NCI-H1105 (cell line): ENCODE data around the gene SLC17A2.
A peak's percentile ranks its signal among the peaks of the same experiment; 100 is the strongest.

Experiments used
- DNase-seq: peaks from one replicate; lab custom pipeline; 2025; lab: John Stamatoyannopoulos, UW

Gene SLC17A2

DNA sequence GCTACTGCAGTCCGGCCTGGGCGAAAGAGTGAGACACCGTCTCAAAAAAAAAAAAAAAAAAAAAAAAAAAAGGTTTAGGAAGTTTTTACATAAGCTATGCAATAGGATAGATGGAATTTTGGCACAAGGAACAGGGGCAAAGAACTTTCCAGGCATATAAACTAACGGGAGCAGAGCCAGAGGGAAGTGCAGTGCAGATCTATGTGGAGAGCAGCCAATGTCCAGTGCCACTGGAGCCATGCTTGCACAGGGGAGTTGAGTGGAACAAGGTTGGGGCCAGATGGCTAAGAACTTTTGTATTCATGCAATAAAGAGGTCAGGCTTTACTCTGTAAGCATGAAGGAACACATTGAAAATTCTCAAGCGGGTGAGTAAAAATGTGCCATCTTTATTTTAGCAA, 10.8 kb downstream of the SLC17A2 start:
- DNase-seq = no peak

DNA sequence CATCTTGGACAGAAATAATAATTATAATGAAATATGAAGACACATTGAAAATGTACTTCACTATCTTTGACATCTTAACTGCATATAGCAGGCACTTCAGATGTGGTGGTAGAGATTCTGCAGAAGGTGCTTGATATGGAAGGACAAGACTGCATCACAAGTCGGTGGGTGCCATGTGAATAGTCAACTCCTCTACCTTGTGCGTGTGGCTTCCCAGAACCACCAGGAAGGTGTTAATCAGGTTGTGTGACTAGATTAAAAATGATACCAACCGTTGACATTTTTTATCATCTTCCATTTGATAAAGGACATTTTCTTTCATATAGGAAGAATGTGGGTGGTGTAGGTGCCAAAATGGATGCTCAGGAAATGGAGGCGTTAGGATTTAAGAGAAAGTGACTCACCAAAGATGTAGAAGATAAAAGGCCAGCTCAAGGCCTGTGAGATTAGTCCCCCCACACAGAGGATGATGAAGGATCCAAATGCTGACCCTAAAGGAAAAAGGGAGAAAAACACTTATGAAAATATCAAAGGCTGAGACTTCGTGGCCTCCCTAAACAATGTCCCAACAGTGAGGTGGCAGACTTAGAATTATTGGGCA, 12.3 kb downstream of the SLC17A2 start:
- no peak for DNase-seq

DNA sequence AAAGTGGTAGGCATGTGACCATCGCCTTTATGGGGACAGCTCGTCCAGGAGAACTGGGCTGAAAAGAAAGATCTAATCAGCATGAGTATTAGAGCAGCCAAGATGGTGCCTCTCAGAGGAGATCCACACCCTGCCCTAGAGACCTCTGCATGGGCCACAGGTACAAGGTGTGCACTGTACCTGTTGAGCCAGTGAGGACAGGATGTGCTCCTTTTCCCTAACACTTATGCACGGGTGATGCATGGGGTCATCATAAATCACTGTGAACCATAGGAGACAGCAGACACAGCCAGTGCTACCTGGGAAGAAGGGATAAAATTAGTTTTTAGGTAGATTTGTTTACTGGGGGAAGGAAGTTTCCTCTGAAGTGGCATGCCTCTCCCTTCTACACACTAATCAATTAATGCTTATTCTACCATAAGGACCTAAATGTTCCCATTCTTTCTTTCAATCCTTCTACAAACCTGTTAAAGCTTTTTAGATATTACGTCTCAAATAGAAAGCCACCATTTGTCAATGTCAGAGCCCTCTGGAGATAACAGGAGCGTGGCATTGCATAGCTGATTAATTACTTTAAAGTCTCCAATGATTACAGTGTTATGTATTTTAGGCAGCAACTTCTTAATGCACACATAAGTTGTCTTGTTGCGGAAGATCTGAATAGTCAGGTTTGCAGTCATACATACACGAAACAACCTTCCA, 13.6 kb downstream of the SLC17A2 start:
- DNase-seq = no peak

DNA sequence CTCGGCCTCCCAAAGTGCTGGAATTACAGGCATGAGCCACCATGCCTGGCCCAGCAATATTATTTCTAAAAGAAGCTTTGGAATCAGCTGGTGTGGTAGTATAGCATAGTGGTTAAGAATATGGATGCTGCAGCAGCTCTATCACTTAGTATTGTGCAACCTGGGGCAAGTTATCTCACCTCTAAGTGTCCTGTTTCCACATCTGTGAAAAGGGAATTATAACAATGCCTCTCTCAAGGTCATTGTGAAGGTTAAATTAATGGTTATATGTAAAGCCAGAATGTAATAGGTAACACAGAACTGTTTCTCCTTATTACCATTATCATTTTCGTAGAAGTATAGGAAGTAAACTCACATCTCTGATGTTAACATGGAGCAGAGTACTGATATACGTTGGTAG, 14.2 kb downstream of the SLC17A2 start:
- DNase-seq = no peak

DNA sequence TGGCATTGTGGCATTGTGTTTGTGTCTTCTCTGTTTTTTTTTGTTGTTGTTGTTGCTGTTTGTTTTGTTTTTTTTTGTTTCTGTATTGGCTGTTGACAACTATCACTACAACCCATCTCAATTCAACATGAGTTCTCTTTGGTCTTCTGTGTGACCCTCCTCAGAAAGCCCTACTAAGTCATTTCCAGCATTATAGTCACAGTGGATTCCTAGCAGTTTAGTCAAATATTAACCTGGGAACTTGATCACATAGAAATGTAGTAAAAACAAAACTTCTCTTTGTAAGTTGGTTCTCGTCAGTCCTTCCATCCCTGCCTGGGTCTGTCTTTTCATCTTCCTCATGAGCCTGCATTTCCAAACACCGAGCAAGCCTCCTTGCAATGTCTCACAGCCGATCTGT, 16.8 kb downstream of the SLC17A2 start:
- DNase-seq = no peak

DNA sequence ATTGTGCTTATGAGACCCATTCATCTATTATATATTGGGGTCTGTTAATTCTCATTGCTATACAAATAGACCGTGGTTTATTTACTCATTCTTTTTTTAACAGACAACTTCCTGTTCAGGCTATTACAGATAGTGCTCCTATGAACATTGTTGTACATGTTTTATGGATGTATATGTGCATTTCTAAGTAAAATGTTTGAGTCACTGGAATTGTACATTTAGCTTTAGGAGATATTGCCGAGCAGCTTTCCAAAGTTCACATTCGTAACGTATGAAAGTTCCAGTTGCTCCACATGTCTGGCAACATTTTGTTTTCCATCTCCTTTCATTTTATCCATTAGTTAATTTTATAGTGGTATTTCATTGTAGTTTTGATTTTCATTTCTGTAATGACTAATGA, 19.1 kb downstream of the SLC17A2 start:
- DNase-seq = no peak

DNA sequence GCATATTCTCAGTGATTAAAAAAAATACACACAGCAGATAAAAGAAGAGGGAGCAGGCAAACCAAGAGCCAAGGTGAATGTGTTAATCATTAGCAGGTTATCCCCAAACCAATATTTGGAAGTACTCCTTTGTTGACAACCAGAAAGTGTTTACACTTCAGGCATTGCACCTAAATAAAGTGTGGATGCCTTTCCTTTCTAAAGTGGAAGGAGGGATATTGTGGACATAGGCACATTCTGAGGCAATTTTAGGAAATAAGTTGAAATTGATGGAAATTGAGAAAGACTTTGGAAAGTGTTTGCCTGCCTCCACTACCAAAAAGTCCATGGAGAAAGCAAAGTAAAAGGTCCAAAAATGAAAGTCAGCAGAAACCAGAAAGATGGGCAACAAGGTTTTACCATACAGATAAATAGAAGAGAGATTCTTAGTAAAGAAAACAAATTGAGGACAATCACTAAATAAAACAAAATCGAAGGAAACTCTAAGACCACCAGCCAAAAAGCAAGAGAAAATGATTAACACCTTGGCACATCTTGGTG, 22.9 kb downstream of the SLC17A2 start:
- no peak for DNase-seq

DNA sequence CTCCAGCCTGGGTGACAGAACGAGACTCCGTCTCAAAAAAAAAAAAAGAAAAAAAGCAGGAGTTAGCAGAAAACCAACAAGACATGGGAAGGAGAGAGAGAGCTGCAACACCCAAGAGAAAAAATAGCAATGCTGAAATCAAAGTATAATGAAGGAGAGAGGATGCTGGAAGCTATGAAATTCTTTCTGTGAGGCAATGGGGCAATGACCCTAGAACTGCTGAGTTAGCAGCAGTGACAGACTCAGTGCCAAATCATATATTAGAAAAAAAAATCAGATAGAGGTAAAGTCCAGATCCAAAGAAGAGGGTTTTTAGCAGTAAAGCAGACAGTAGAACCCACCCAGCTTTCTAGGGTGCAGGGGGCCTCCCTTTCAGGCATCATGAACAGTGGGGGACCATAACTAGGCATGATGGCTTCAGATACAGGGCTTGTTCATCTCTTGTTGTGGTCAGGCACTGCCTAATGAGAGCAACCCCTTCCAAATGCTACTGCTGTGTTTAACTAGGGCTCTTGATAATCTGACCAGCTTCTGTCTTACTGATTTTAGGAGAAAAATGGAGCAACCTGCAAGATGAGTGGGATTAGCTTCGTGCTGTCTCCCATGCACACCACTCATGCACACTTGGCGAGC, 26.9 kb downstream of the SLC17A2 start:
- no peak for DNase-seq

DNA sequence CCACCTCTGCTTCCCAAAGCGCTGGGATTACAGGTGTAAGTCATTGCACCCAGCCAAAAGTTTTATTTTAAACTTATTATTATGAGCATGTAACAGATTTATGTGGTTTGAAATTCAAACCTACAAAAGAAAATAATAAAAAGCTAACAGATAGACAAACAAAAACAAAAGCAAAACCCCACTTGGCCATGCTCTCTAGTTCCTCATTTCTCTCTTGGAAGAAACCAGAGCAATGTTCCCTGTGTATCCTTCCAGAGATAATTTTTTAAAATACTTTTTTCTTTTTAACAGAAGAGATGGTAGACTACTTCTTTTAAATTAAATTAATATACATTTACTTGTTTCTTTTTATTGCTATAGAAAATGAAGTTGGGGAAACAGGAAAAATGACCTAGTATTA, 28.4 kb downstream of the SLC17A2 start:
- DNase-seq = no peak

DNA sequence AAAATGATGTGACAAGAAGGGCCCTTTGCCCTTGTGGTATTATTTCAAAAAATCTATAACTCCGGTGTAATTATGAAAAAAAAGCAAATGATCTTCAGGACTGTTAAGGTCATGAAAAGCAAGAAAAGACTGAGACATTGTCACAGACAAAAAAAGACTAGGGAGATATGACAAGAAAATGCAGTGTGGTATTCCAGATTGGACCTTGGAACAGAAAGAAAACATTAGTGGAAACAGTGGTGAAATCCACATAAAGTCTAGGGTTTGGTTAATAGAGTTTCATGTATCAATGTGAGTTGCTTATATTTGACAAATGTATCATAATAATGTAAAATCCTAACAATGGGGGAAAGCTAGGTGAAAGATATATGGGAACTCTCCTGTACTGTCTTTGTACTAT, 29.6 kb downstream of the SLC17A2 start:
- DNase-seq = no peak

DNA sequence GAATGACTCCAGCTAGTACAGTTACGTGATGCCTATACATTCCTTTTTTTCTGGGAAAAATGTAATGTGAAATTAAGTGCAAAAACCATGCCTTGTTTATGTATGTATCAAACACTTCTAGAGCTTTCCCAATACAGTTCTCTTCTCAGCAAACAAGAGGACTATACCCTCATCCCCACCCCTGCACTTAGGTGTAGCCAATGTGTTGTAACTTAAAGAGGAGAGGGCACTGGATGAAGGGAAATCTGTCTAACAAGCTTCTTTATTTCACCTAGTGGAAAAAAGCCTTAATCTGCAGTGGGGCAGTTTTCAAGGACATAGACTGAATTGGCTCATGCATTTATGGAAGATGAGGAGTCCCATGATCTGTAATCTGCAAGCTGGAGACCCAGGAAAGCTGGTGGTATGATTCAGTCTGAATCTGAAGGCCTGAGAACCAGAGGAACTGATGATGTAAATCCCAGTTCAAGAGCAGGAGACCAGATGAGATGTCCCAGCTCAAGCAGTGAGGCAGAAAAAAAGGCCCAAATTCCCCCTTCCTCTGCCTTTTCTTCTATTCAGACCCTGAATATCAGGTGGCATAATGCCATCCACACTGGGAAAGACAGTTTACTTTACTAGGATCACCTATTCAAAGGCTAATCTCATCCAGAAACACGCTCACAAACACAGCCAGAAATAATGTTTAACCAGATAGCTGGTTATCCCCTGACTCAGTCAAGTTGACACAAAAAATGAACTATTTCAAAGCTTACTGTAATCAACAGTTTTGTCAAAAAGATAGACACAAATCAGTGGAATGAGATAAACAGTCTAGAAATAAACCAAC, 30.7 kb downstream of the SLC17A2 start:
- DNase-seq = no peak

DNA sequence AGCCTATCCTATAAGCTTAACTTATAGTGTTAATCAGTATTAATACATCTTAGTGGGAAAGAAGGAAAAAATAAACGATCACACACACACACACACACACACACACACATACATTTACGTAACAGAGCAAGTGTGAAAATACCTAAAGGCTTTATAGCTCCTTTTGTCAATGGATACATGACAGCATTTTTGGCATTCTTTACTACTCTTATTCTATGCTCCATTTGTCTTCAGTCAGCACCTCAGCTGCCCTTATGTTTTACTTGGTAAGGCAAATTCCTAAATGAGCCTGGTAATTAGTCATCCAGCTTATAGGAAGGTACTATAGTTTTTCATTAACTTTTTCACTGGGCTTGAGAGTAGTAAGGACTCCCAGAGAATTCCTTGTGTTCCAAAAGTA, 31.4 kb downstream of the SLC17A2 start:
- DNase-seq = no peak

DNA sequence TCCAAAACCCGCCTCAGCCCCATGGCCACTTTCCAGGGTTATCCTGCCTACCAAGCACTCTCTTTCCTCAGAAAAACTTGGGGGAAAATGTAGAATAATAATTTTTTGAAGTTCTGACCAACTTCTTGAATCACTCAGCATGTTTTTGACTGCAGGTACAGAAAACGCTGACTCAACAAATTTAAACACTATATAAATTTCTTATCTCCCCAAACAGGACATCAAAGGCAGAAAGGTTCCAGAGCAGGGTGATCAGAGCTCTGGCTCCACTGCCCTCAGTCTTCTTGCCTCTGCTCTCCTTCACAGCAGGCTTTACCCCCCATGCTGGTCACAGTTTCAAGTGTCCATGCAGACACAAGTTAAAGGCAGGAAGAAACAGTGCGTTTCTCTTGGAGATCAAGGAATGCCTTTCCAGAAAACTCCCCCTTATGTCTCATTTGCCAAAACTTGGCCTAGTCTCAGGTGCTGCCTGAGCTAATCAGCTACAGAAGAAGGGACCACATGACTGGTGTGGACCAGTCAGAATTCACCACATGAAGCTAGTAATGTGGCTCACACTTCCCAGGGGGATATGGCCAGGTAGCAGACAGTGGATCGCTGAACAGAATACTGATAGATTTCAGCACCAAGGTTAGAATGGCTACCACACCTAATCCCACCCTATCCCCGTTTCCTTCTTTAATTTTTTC, 32.1 kb downstream of the SLC17A2 start:
- no peak for DNase-seq

DNA sequence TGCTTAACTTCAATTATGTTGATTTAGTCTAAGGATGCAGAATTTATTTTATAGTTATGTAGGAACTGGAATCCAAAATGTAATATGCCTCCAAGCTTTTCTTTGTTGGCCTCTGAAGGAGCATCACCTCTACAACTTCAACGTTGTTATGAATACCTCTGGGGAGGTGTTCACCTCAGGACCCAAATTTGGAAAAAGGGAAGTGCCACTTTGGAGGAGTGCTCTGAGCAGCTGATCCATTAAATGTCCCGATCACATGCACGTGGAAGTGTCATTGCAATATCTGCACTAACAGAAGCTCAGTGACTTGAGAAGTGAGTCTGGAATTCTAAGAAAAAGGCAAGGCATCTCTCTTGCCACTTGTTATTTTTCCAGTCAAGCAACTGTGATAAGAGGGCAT, 34.2 kb downstream of the SLC17A2 start:
- DNase-seq = no peak

DNA sequence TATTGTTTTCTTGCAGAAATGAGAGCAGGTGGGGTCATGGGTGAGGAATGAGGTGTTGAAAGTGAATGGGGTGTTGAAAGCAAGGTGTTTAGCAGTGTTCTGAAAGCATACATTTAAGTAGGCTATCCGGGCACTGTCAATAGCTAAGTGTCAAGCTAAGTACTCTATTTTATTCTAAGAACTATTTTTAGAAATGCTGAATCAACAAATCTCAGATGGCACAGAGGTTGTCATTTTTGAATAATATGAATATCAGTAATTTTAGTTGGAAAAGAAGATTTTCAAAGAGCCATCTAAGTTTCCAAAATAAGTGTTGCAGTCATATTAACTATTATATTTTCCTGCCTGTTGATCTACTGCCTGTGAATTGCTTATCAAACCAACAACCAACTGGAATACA, 34.7 kb downstream of the SLC17A2 start:
- DNase-seq = no peak

DNA sequence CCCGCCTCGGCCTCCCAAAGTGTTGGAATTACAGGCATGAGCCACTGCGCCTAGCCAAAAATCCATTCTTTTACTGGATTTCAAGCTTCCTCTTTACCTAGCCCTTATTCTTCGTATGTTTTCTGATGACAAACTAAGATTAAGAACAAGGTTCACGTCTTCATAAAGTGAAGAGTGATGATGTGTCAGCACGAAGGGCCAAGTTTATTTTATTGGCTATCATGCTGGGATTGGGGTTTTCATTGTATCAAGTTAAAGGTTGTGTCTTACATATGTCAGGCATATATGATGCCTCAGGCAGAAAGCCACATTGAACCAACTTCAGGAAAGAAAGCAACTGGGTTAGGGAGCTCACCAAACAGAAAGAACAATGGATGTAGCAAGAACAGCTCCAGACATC, 36.7 kb downstream of the SLC17A2 start:
- DNase-seq = no peak

DNA sequence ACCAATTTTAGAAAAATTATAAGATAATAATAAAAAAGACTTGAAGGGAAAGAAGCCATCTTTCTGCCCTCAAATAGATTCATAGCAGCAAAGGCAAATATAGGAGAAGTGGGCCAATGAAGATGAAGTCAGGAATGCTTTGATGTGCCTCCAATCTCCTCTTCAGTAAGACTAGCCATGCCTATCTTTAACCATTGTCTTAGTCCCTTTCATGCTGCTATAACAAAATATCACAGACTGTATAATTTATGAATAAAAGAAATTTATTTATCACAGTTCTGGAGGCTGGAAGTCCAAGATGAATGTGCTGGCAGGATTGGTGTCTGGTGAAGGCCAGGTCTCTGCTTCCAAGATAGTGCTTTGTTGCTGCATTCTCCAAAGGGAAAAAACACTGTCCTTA, 37.6 kb downstream of the SLC17A2 start:
- DNase-seq = no peak

DNA sequence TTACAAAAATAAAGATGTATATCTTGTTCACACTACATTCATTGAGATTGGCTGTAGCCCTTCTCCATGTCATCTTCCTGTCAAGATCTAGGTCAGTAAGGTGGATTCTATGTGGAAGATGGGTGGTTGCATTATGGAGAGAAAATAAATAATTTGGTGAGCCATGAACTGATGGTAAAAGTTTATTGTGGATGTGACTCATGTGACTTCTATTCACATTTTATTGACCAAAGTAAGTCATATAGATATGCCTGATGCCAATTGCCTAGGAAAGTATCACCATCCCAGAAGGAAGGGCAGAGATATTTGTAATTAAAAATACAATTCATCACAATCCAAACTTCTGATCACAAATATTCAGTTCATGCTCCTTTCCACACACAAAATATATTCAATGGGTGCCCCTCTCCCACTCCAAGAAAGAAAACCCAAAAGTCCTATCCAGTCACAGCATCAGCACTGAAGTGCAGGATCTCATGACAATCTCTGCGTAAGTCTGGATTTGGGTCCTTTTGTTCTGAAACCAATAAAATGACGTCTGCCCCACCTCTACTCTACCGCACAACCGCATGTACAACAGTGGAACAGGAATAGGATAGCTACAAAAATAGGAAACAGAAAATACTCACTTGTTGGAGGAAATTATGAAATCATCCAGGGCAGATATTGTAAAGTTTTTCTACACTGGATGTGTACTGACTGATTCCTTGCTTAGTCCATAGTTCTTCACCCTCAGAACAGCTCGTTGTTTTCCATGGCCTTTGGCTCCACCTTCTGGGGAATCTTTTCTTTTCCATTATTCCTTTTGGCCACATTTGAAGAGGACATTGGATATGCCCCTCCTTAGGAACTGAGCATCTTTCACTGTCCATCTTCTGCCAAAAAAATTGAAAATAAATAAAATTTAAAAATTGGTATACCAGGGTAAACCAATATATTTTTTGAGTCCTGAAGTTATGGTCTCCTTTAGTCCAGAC, 40.3 kb downstream of the SLC17A2 start:
- peak; percentile 51 for DNase-seq

DNA sequence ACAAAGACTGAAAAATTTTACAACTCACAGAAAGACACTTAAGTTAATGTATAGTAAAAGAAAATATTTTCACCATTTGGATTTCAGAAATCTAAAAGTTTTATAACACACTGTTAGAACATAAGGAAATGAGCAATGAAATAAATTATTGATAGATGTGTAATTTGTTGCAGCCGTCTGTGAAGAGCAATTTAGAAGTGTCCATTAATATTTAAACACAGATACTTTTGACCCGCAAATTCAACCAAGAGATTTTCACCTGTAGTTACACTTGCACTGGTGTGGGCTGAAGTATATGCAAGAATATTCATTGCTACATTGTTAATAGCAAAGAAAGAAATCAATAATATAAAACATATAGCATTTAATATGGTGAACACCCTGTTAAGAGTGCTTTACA, 41.9 kb downstream of the SLC17A2 start:
- DNase-seq = no peak

DNA sequence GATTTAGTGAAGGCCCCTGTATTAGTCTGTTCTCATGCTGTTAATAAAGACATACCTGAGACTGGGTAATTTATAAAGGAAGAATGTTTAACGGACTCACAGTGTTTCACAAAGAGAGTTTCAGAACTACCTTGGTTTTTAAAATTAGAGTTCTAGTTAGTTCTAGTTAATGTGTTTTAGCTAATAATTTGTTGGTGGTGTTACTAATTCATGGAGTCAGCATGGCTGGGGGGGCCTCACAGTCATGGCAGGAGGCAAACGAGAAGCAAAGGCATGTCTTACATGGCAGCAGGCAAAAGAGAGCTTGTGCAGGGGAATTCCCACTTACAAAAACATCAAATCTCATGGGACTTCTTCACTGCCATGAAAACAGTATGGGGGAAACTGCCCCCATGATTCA, 44.4 kb downstream of the SLC17A2 start:
- no peak for DNase-seq

DNA sequence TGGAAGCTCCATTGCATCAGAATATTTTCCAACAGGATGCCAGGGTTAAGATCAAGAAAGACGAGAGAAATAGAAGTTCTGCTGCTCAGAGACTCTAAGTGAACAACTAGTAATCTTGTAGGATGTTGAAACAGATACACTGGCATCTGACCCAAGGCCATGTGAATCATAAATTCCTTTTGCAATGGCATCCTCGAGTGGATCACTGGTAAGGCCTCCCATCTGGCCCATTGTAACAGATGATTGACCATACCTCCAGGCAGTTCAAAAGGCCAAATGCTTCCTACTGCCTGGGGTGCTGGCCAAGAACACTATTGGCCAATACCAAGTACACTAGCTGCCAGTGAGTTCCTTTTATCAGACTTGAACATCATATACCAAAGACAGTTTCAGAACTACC, 46.5 kb downstream of the SLC17A2 start:
- no peak for DNase-seq
